ENCODE results near the gene STRN3. TPM values are rescaled to one million over a fixed set of nuclear protein-coding genes. Genes with fewer than 3 reads are reported as not detected.

The STRN3 gene
- total and polyA plus RNA-seq, 2 of the 4 experiments (the other 2 are of a cell fraction): 10.8 to 78.7 TPM

DNA sequence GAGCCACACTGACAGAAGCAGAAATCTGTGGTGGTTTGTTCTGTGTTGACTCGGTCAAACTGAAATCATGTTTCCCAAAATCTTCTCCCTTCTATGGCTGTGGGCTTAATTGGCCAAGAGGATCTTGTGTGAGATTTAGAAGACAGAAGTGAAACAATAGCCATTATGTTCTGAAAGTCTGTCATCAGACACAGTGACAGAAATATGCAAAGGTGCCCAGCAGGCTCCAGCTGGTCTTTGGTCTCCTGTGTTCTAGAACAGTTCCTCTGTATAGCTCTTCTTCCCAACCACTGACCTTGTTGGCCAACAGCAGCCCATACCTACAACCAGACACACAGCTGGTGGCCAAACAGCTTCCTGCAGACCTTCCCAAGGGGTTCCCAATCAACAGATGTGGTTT, 176.8 kb downstream of the STRN3 start:
- H4K20me1 ChIP-seq (ENCODE audit: insufficient read depth, low read length): no peaks in the 10 kb centered on the region
- DNase-seq (no peak), ATAC-seq (ENCODE audit: low read depth) (no peak)
- no peak overlapping the region for H2AK5ac ChIP-seq (ENCODE audit: low read depth, low read length)
- in situ Hi-C loops (cut with MboI; ENCODE audit: low sequenced_read_pairs): no loop called here
- H3K9me3 ChIP-seq (ENCODE audit: control insufficient read depth, insufficient read depth, low read length): no peaks in the 10 kb centered on the region
- TF ChIP-seq NFE2L2 (IDR thresholded peaks at IDR 0.05; ENCODE audit: low read depth, low read length): no peak
- no peak for TF ChIP-seq BHLHE40 (IDR thresholded peaks at IDR 0.05; ENCODE audit: low read depth, low read length)
- no peak for TF ChIP-seq MAFK (IDR thresholded peaks at IDR 0.05; ENCODE audit: low read depth, low read length)
- TF ChIP-seq RFX5 (IDR thresholded peaks at IDR 0.05; ENCODE audit: low read depth, low read length): no peak
- TF ChIP-seq MAZ (IDR thresholded peaks at IDR 0.05; ENCODE audit: borderline replicate concordance, low read depth, low read length): no peak
- TF ChIP-seq CHD1 (IDR thresholded peaks at IDR 0.05; ENCODE audit: low read depth, low read length): no peak
- TF ChIP-seq, protein P1, sequence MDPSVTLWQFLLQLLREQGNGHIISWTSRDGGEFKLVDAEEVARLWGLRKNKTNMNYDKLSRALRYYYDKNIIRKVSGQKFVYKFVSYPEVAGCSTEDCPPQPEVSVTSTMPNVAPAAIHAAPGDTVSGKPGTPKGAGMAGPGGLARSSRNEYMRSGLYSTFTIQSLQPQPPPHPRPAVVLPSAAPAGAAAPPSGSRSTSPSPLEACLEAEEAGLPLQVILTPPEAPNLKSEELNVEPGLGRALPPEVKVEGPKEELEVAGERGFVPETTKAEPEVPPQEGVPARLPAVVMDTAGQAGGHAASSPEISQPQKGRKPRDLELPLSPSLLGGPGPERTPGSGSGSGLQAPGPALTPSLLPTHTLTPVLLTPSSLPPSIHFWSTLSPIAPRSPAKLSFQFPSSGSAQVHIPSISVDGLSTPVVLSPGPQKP (IDR thresholded peaks at IDR 0.05; ENCODE audit: borderline replicate concordance, low read depth, low read length): no peak
- TF ChIP-seq, protein P2, sequence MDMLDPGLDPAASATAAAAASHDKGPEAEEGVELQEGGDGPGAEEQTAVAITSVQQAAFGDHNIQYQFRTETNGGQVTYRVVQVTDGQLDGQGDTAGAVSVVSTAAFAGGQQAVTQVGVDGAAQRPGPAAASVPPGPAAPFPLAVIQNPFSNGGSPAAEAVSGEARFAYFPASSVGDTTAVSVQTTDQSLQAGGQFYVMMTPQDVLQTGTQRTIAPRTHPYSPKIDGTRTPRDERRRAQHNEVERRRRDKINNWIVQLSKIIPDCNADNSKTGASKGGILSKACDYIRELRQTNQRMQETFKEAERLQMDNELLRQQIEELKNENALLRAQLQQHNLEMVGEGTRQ (IDR thresholded peaks at IDR 0.05; ENCODE audit: low read depth, low read length): no peak
- no peak for TF ChIP-seq RCOR1 (IDR thresholded peaks at IDR 0.05; ENCODE audit: insufficient replicate concordance, low read length)
- no peak for TF ChIP-seq FOS (IDR thresholded peaks at IDR 0.05; ENCODE audit: low read depth, low read length)
- TF ChIP-seq RAD21 (IDR thresholded peaks at IDR 0.05; ENCODE audit: low read length): no peak
- TF ChIP-seq SMC3 (IDR thresholded peaks at IDR 0.05; ENCODE audit: low read depth, low read length): no peak
- TF ChIP-seq CEBPB (IDR thresholded peaks at IDR 0.05; ENCODE audit: low read depth, low read length): no peak
- no peak for TF ChIP-seq CTCF (conservative IDR thresholded peaks at IDR 0.05; ENCODE audit: low read depth, low read length)
- no peak for TF ChIP-seq MXI1 (IDR thresholded peaks at IDR 0.05; ENCODE audit: borderline replicate concordance, low read depth, low read length)
- no peak for TF ChIP-seq POLR2A (IDR thresholded peaks at IDR 0.05; ENCODE audit: low read depth, low read length)
- no peak overlapping the region for H4K8ac ChIP-seq (ENCODE audit: low read depth in 2 of 2, low read length in 2 of 2)
- dilution Hi-C loops (cut with HindIII; ENCODE audit: low sequenced_read_pairs, unreplicated experiment): no loop called here
- BruUV-seq (replicated peaks): no TSS peak
- H2AFZ ChIP-seq (replicated peaks; ENCODE audit: low read length, poor library complexity): no peak overlapping the region
- H3K4ac ChIP-seq (ENCODE audit: low read depth, low read length): no peak overlapping the region
- no peaks in the 10 kb centered on the region for H3K4me1 ChIP-seq (ENCODE audit: control insufficient read depth, insufficient read depth, low read length)
- no peaks in the 10 kb centered on the region for H3K9me1 ChIP-seq (ENCODE audit: insufficient read depth, low read length)
- intact Hi-C loops (cut with micrococcal nuclease): no loop called here
- H2BK120ac ChIP-seq (ENCODE audit: low read depth, low read length): no peak overlapping the region
- no peak overlapping the region for H3K14ac ChIP-seq (replicated peaks; ENCODE audit: low read depth, low read length)
- H3K56ac ChIP-seq (ENCODE audit: extremely low read depth, insufficient read depth, low read length): no peak overlapping the region
- H3K4me3 ChIP-seq (ENCODE audit: insufficient read depth, low read depth, low read length): no peak overlapping the region
- H3K18ac ChIP-seq (ENCODE audit: low read depth, low read length): no peak overlapping the region
- H3K23ac ChIP-seq (ENCODE audit: low read depth, low read length): no peak overlapping the region
- no CpG with 5 or more reads among the region's 1 CpG for WGBS, 2 experiments (ENCODE audit: extremely low coverage in 2 of 2, insufficient read length in 1 of 2)
- no peak overlapping the region for H2BK15ac ChIP-seq (ENCODE audit: low read depth, low read length)
- no peak overlapping the region for H2BK5ac ChIP-seq (ENCODE audit: low read depth, low read length, poor library complexity, severe bottlenecking)
- no peaks in the 10 kb centered on the region for H3K79me1 ChIP-seq (ENCODE audit: low read depth in 1 of 2, low read length in 2 of 2)
- H3K27me3 ChIP-seq (ENCODE audit: control insufficient read depth, insufficient read depth, low read length): peaks cover 6% of the 10 kb centered on the region
- ChIA-PET CTCF (no interaction called here), POLR2A (ENCODE audit: unreplicated experiment) (no interaction called here)
- no peak overlapping the region for H4K5ac ChIP-seq (ENCODE audit: low read depth, low read length)
- H3K36me3 ChIP-seq (ENCODE audit: control insufficient read depth, insufficient read depth, low read length): no peaks in the 10 kb centered on the region
- no peak overlapping the region for H2BK20ac ChIP-seq (ENCODE audit: low read depth, low read length)
- H4K91ac ChIP-seq (ENCODE audit: insufficient read depth, low read depth, low read length): no peak overlapping the region
- H3K27ac ChIP-seq (ENCODE audit: insufficient read depth, low read length): no peak overlapping the region
- H3K4me2 ChIP-seq (ENCODE audit: low read depth, low read length): no peak overlapping the region
- no peak overlapping the region for H2AK9ac ChIP-seq (replicated peaks; ENCODE audit: low read depth, low read length, poor library complexity)
- H3K9ac ChIP-seq (ENCODE audit: low read depth, low read length): no peak overlapping the region

Measured in IMR-90 (cell line).